ES-I3 (cell line): Measurements from ENCODE around the gene PFDN6.

Experiments
- H3K36me3 ChIP-seq: 2 replicates; pipeline ENCODE4 v1.6.1; 2013; ENCODE audit warnings: mild to moderate bottlenecking, low read length, control low read depth, moderate library complexity; ENCODE audit not compliant: insufficient read depth
- H3K4me1 ChIP-seq: 2 replicates; pipeline ENCODE4 v1.6.1; 2013; ENCODE audit warnings: mild to moderate bottlenecking, control low read depth, low read length; ENCODE audit not compliant: insufficient read depth
- H3K9ac ChIP-seq: 2 replicates; pipeline ENCODE4 v1.6.1; 2013; ENCODE audit warnings: low read depth, mild to moderate bottlenecking, low read length, moderate library complexity
- H3K9me3 ChIP-seq: 2 replicates; pipeline ENCODE4 v1.6.1; 2013; ENCODE audit warnings: mild to moderate bottlenecking, low read length, moderate library complexity; ENCODE audit not compliant: control insufficient read depth, insufficient read depth

Gene PFDN6

GRCh38 chr6:33314515-33314942, 25.1 kb downstream of the PFDN6 start:
- Histone ChIP-seq H3K9ac (peak overlapping the region; percentile 85), H3K36me3 (peaks cover 4% of the 10 kb centered on the region), H3K4me1 (peaks cover 14% of the 10 kb centered on the region; the same call in 1 of the 2 replicates), H3K9me3 (no peaks in the 10 kb centered on the region)

- Histone ChIP-seq H3K9me3 (no peaks in the 10 kb centered on the region), H3K36me3 (peaks cover 9% of the 10 kb centered on the region), H3K4me1 (peaks cover 14% of the 10 kb centered on the region; the same call in 1 of the 2 replicates), H3K9ac (peak overlapping the region; percentile 85)
These were observed 25.8 kb downstream of the PFDN6 start for GRCh38 chr6:33314943-33315792.

GRCh38 chr6:33315793-33316602, 26.6 kb downstream of the PFDN6 start:
- no peaks in the 10 kb centered on the region for H3K9me3 ChIP-seq
- peaks cover 17% of the 10 kb centered on the region for H3K36me3 ChIP-seq
- peaks cover 20% of the 10 kb centered on the region; the same call in 1 of the 2 replicates for H3K4me1 ChIP-seq
- no peak overlapping the region for H3K9ac ChIP-seq

DNA sequence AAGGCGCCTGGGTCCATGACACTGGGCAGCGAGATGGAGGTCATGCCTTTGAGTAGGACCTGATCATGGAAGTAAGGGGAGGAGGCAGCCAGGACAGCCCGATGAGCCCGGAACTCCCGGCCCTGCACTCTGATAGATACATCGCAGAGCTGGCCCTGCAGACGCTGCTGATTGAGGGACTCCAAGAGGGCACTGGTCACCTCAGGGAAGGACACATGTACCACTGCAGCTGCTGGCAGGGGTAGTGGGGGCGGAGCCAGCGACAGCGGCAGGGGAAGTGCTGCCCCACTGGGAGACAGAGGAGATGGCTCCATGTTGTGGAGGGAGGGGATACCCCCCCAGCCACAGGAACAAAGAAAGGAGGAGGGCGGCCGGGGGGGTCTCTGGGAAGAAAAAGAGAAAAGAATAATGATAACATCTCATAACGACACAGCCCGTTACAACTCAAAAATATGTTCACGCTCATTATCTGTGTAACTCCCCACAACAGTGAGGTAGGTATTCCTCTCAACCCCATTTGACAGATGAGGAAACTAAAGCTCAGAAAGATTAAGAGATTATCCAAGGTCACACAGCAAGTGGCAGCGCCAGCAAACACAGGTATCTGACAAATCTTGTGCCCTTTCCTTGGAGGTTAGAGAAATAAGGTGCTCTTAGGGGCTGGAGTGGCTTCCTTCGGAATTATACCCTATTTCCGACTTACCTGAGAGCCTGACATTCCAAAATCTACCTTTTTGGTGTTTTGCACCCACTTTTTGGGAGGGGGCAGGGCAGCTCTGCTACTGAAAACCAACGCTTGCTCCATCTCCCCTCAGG, 27.4 kb downstream of the PFDN6 start:
- peak overlapping the region; percentile 46; the same call in 1 of the 2 replicates for H3K9ac ChIP-seq
- H3K36me3 ChIP-seq: peaks cover 20% of the 10 kb centered on the region
- H3K4me1 ChIP-seq: peaks cover 20% of the 10 kb centered on the region; the same call in 1 of the 2 replicates
- no peaks in the 10 kb centered on the region for H3K9me3 ChIP-seq

DNA sequence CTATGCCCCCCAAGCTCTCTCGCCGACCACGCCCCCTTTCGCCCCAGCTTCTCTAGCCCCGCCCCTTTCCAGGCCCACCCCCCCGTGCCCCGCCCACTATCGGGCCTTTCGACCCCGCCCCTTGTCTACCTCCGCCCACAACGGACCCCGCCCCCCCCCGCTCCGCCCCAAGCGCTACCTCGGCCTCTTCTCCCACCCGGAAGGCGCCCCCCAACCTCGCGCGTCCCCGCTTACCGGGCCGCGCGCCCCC, 27.9 kb downstream of the PFDN6 start:
- Histone ChIP-seq H3K4me1 (peaks cover 20% of the 10 kb centered on the region; the same call in 1 of the 2 replicates), H3K36me3 (peaks cover 20% of the 10 kb centered on the region), H3K9ac (peak overlapping the region; percentile 46; the same call in 1 of the 2 replicates), H3K9me3 (no peaks in the 10 kb centered on the region)

DNA sequence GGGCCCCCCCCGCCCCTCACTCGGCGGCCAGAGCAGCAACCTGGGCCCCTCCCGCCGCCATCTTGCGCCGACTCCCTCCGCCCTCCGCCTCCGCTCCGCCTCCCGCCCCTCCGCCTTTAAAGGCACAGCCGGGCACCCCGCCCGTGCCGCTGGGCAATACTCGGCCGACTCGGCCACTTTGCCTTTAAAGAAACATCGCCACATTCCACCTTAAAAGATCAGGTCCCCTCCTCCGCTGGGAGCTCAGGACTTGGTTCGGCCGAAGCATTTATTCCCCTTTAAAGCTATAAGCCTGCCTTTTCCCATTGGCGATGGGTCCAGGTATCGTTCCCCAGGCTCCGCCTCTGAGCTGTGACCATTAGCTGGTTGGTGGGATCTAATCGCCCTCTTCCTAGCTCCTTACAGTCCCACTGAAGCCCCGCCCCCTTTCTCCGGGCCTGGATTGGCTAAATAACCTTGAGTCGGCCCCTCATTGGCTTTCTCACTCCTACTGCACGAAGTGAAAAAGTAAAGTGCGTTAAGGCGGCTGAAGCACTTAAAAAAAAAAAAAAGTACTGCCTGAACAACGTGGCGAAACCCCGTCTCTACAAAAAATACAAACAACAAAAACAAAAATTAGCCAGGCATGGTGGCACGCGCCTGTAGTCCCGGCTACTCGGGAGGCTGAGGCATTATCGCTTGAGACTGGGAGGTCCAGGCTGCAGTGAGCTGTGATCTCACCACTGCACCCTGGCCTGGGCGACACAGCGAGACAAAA, 28.4 kb downstream of the PFDN6 start, which contains the start of gene ZBTB22:
TSS of gene ZBTB22 (minus strand) at position 76 of the 757 bp plus-strand sequence. CDS start 828 bp downstream, outside the sequence.
- peak within 1 kb of the TSS; percentile 95 for H3K9ac ChIP-seq
- peaks cover 20% of the 10 kb centered on the region; the same call in 1 of the 2 replicates for H3K4me1 ChIP-seq
- H3K36me3 ChIP-seq: peaks cover 20% of the 10 kb centered on the region
- H3K9me3 ChIP-seq: no peaks in the 10 kb centered on the region

DNA sequence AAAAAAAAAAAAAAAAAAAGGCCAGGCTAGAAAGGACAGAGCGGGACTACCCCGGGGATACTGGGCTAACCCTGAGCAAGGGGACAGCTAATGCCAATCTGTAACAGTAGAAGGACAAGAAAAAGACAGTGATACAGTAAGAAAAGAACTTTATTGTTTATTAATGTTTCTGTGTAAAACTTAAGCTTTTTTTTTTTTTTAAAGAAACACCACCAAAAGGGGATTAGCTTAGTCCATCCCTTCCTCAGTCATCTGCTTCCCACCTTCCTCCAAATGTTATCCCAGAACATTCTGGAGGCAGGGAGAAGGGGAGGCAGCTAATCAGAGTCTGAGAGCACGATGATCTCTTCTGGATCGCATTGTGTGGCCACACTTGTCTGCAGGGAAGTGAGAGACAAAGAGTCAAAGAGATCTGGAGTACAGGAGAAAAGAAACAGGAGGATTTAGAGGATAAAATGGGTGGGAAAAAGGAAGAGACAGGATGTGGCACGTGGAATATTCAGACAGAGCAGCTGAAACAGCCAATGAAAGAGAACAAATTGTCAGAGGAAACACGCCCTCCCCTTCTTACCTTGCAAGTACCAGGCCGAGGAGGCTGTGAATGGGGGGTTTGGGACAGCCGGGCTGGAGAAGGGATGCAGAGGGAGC, 29.1 kb downstream of the PFDN6 start:
- no peaks in the 10 kb centered on the region for H3K9me3 ChIP-seq
- peaks cover 20% of the 10 kb centered on the region; the same call in 1 of the 2 replicates for H3K4me1 ChIP-seq
- H3K9ac ChIP-seq: peak overlapping the region; percentile 95; the same call in 1 of the 2 replicates
- H3K36me3 ChIP-seq: peaks cover 20% of the 10 kb centered on the region

GRCh38 chr6:33319939-33320314, 30.5 kb downstream of the PFDN6 start:
- Histone ChIP-seq H3K4me1 (peaks cover 20% of the 10 kb centered on the region; the same call in 1 of the 2 replicates), H3K36me3 (peaks cover 20% of the 10 kb centered on the region), H3K9ac (no peak overlapping the region), H3K9me3 (no peaks in the 10 kb centered on the region)

GRCh38 chr6:33320315-33321181, 31.1 kb downstream of the PFDN6 start:
- Histone ChIP-seq H3K9me3 (no peaks in the 10 kb centered on the region), H3K36me3 (peaks cover 20% of the 10 kb centered on the region), H3K4me1 (peaks cover 16% of the 10 kb centered on the region; the same call in 1 of the 2 replicates), H3K9ac (no peak overlapping the region)

DNA sequence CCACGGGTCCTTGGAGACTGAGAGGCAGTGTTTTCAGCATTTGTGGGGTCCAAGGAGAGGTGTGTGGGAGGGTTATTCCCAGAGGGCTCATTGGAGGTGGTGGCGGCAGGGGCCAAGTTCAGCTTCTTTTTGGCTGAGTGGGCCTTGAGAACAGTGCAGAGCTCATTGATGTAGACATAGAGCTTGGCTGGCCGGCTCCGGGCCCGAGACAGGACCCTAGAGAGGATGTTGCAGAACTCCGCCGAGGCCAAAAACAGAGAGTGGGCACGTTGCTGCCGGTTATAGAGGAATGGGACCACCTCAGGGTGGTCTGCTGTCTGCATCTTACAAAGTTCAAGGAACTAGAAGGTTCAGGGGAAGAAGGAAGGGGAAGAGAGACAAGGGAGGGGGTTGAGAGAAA, 31.8 kb downstream of the PFDN6 start:
- Histone ChIP-seq H3K4me1 (peaks cover 15% of the 10 kb centered on the region; the same call in 1 of the 2 replicates), H3K9ac (no peak overlapping the region), H3K9me3 (no peaks in the 10 kb centered on the region), H3K36me3 (peaks cover 20% of the 10 kb centered on the region)

- peaks cover 9% of the 10 kb centered on the region; the same call in 1 of the 2 replicates for H3K4me1 ChIP-seq
These were observed 34.2 kb downstream of the PFDN6 start for GRCh38 chr6:33323623-33323948.

GRCh38 chr6:33324125-33324524, 34.7 kb downstream of the PFDN6 start:
- Histone ChIP-seq H3K9ac (peak overlapping the region; percentile 79; the same call in 1 of the 2 replicates), H3K9me3 (no peaks in the 10 kb centered on the region), H3K4me1 (peaks cover 7% of the 10 kb centered on the region; the same call in 1 of the 2 replicates), H3K36me3 (peaks cover 20% of the 10 kb centered on the region)

More at GRCh38 chr6:33323623-33323948, 34.2 kb downstream of the PFDN6 start:
- peak overlapping the region; percentile 79 for H3K9ac ChIP-seq
- peaks cover 20% of the 10 kb centered on the region for H3K36me3 ChIP-seq
- H3K9me3 ChIP-seq: no peaks in the 10 kb centered on the region
